Neuronal stem cell (in vitro differentiated cells): ENCODE data around the gene ZAP70.

Experiments used
- DNase-seq: peaks from one replicate; pipeline ENCODE4 v3.0.0-alpha.2; 2013; ENCODE audit warnings: low spot score
- H2AFZ ChIP-seq: one replicate; pipeline ENCODE4 v1.6.1; 2013; ENCODE audit warnings: mild to moderate bottlenecking, low read length, inconsistent platforms
- H2AK5ac ChIP-seq: 2 replicates; pipeline ENCODE4 v1.6.1; 2013; ENCODE audit warnings: low read depth, mild to moderate bottlenecking, inconsistent platforms, low read length, moderate library complexity, mixed read lengths
- H2BK120ac ChIP-seq: 2 replicates; pipeline ENCODE4 v1.6.1; 2013; ENCODE audit warnings: low read depth, mild to moderate bottlenecking, inconsistent platforms, low read length, moderate library complexity, mixed read lengths
- H2BK12ac ChIP-seq: one replicate; pipeline ENCODE4 v1.6.1; 2013; ENCODE audit warnings: low read length, inconsistent platforms
- H2BK15ac ChIP-seq: 2 replicates; pipeline ENCODE4 v1.6.1; 2013; ENCODE audit warnings: mild to moderate bottlenecking, low read length, inconsistent platforms, mixed read lengths
- H2BK5ac ChIP-seq: one replicate; pipeline ENCODE4 v1.6.1; 2013; ENCODE audit warnings: inconsistent platforms, mild to moderate bottlenecking, low read length, moderate library complexity
- H3K14ac ChIP-seq: one replicate; pipeline ENCODE4 v1.6.1; 2013; ENCODE audit warnings: low read length, inconsistent platforms
- H3K18ac ChIP-seq: 2 replicates; pipeline ENCODE4 v1.6.1; 2013; ENCODE audit warnings: low read length, inconsistent platforms
- H3K23ac ChIP-seq: 2 replicates; pipeline ENCODE4 v1.6.1; 2013; ENCODE audit warnings: low read depth, mild to moderate bottlenecking, mixed read lengths, low read length, inconsistent platforms; ENCODE audit not compliant: poor library complexity
- H3K27ac ChIP-seq: replicated peaks from 3 replicates; pipeline ENCODE4 v1.5.1; 2013; ENCODE audit warnings: low read length, inconsistent platforms
- H3K27me3 ChIP-seq, 3 experiments: 2 replicates each; pipeline ENCODE4 v1.6.1; 2013; ENCODE audit warnings: low read length in 3 of 3, mild to moderate bottlenecking in 2 of 3, inconsistent platforms in 1 of 3, low read depth in 1 of 3, mixed read lengths in 1 of 3, moderate library complexity in 1 of 3; ENCODE audit not compliant: control insufficient read depth in 3 of 3, insufficient read depth in 3 of 3
- H3K36me3 ChIP-seq, 2 donors: replicated peaks in 1 of 2; 2 replicates each; pipeline ENCODE4 v1.6.1; 2013; ENCODE audit warnings: low read length in 2 of 2; ENCODE audit not compliant: control insufficient read depth in 2 of 2, insufficient read depth in 2 of 2
- H3K4ac ChIP-seq: 2 replicates; pipeline ENCODE4 v1.6.1; 2013; ENCODE audit warnings: inconsistent platforms, mild to moderate bottlenecking, low read length, moderate library complexity
- H3K4me1 ChIP-seq, 2 donors: 1 replicate in 1 of 2; 2 replicates in 1 of 2; pipeline ENCODE4 v1.6.1; 2013; ENCODE audit warnings: low read length in 2 of 2, low read depth in 1 of 2; ENCODE audit not compliant: control insufficient read depth in 2 of 2, insufficient read depth in 1 of 2
- H3K4me2 ChIP-seq: one replicate; pipeline ENCODE4 v1.6.1; 2013; ENCODE audit warnings: mild to moderate bottlenecking, low read length, inconsistent platforms; ENCODE audit not compliant: insufficient read depth, poor library complexity, severe bottlenecking
- H3K4me3 ChIP-seq, 2 donors: 2 replicates each; pipeline ENCODE4 v1.5.1; 2013; ENCODE audit warnings: low read length in 2 of 2, mild to moderate bottlenecking in 2 of 2, inconsistent platforms in 1 of 2, moderate library complexity in 1 of 2
- H3K79me1 ChIP-seq: one replicate; pipeline ENCODE4 v1.6.1; 2013; ENCODE audit warnings: low read depth, mild to moderate bottlenecking, inconsistent platforms, low read length, moderate library complexity
- H3K9ac ChIP-seq: one replicate; pipeline ENCODE4 v1.6.1; 2013; ENCODE audit warnings: mild to moderate bottlenecking, low read depth, low read length, inconsistent platforms; ENCODE audit not compliant: poor library complexity
- H3K9me3 ChIP-seq, 2 donors: replicated peaks in 1 of 2; 2 replicates each; pipeline versions ENCODE3 to v1.6.1; 2013; ENCODE audit warnings: low read length in 2 of 2, mild to moderate bottlenecking in 2 of 2, inconsistent platforms in 1 of 2, low read depth in 1 of 2, mixed read lengths in 1 of 2, moderate library complexity in 1 of 2; ENCODE audit not compliant: control insufficient read depth in 2 of 2, insufficient read depth in 1 of 2
- H4K8ac ChIP-seq: one replicate; pipeline ENCODE4 v1.6.1; 2013; ENCODE audit warnings: low read depth, mild to moderate bottlenecking, inconsistent platforms, low read length, moderate library complexity
- H4K91ac ChIP-seq: one replicate; pipeline ENCODE4 v1.6.1; 2013; ENCODE audit warnings: low read length, low read depth, mild to moderate bottlenecking, inconsistent platforms; ENCODE audit not compliant: poor library complexity
- WGBS, 2 donors: extraction: QIAGEN DNeasy Blood & Tissue Kit; methylation state at CpG; one replicate each; pipeline ENCODE4 v1.1.7; 2013; ENCODE audit warnings: missing lambda C conversion rate in 2 of 2, mixed read lengths in 1 of 2; ENCODE audit not compliant: insufficient read length in 2 of 2, insufficient replicate concordance in 1 of 2; ENCODE audit errors: extremely low coverage in 2 of 2; 5-methylcytosine and 5-hydroxymethylcytosine counted together

ZAP70 gene

DNA sequence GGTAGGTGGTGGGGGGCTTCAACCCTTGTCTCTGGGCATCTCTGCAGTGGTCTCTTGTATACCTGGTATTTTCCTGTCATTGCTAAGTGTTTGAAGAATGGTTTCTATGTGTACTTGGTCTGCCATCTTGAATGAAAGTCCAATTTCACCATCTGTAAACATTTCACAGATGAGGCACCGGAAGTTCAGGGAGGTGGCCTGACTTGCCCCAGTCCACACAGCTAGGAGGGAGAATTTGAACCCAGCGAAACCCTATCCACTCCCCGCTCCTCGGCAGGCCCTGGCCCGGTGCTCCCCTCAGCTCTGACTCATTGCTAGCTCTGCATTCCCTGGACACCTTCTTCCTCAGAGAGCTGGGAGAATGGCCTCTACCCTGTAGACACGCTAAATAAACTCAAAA, 30.5 kb downstream of the ZAP70 start:
- H3K4me1 ChIP-seq = no peaks in the 10 kb centered on the region
- H3K27ac ChIP-seq = no peak overlapping the region
- no peak overlapping the region for H3K18ac ChIP-seq
- no peak overlapping the region for H4K8ac ChIP-seq
- H2BK5ac ChIP-seq = no peak overlapping the region
- H2BK120ac ChIP-seq = no peak overlapping the region
- H2BK12ac ChIP-seq = no peak overlapping the region
- DNase-seq = no peak
- no peak overlapping the region for H4K91ac ChIP-seq
- H3K23ac ChIP-seq = no peak overlapping the region
- no peak overlapping the region for H2BK15ac ChIP-seq
- H3K9ac ChIP-seq = no peak overlapping the region
- H2AK5ac ChIP-seq = no peak overlapping the region
- no peak overlapping the region for H2AFZ ChIP-seq
- H3K36me3 ChIP-seq = peaks cover 0 to 5% of the 10 kb centered on the region in 2 donors
- no peaks in the 10 kb centered on the region for H3K9me3 ChIP-seq
- no peaks in the 10 kb centered on the region for H3K79me1 ChIP-seq
- WGBS, 2 donors = no CpG with 5 or more reads among the region's 6 CpGs
- H3K4ac ChIP-seq = no peak overlapping the region
- no peak overlapping the region for H3K14ac ChIP-seq
- H3K4me3 ChIP-seq = no peak overlapping the region
- H3K27me3 ChIP-seq = no peaks in the 10 kb centered on the region
- no peak overlapping the region for H3K4me2 ChIP-seq

- no peak for DNase-seq
Observed at GRCh38 chr2:97745474-97746174, 32.2 kb downstream of the ZAP70 start.

DNA sequence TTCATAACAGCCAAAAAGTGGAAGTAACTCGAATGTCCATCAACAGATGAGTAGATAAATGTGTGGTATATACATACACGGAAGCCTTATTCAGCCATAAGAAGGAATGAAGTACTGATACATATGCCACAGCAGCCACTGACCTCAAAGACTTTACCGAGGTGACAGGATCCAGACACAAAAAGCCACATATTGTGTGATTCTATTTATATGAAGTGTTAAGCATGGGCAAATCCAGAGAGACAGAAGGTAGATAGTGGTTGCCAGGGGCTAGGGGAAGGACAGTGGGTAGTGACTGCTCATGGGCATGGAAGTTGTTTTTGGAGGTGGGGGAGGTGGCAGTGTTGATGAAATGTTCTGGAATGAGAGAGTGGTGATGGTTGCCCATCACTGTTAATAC, 33.9 kb downstream of the ZAP70 start:
- Histone ChIP-seq H2AFZ (no peak overlapping the region), H3K27me3 (no peaks in the 10 kb centered on the region), H4K91ac (no peak overlapping the region), H2BK15ac (no peak overlapping the region), H3K14ac (no peak overlapping the region), H3K9me3 (no peaks in the 10 kb centered on the region), H4K8ac (no peak overlapping the region), H3K36me3 (peaks cover 0 to 5% of the 10 kb centered on the region in 2 donors), H3K79me1 (no peaks in the 10 kb centered on the region), H3K18ac (no peak overlapping the region), H3K9ac (no peak overlapping the region), H2BK12ac (no peak overlapping the region), H3K4me1 (peaks cover 6 to 12% of the 10 kb centered on the region in 2 donors), H2AK5ac (no peak overlapping the region), H3K4me2 (no peak overlapping the region), H2BK120ac (no peak overlapping the region), H2BK5ac (no peak overlapping the region), H3K27ac (no peak overlapping the region), H3K23ac (no peak overlapping the region), H3K4ac (no peak overlapping the region), H3K4me3 (no peak overlapping the region)
- no CpG with 5 or more reads among the region's 3 CpGs for WGBS, 2 donors
- no peak for DNase-seq

More at GRCh38 chr2:97745474-97746174, 32.2 kb downstream of the ZAP70 start:
- no peak overlapping the region for H2AFZ ChIP-seq
- no peak overlapping the region for H2AK5ac ChIP-seq
- no peak overlapping the region for H4K8ac ChIP-seq
- H3K36me3 ChIP-seq = peaks cover 0 to 5% of the 10 kb centered on the region in 2 donors
- peaks cover 0 to 5% of the 10 kb centered on the region in 2 donors for H3K4me1 ChIP-seq
- H3K14ac ChIP-seq = no peak overlapping the region
- no peak overlapping the region for H3K18ac ChIP-seq
- no peak overlapping the region for H3K27ac ChIP-seq
- H3K23ac ChIP-seq = no peak overlapping the region
- no peak overlapping the region for H3K4me2 ChIP-seq
- no peak overlapping the region for H3K4me3 ChIP-seq
- H3K4ac ChIP-seq = no peak overlapping the region
- no CpG with 5 or more reads among the region's 10 CpGs for WGBS, 2 donors
- no peak overlapping the region for H3K9ac ChIP-seq
- H3K79me1 ChIP-seq = no peaks in the 10 kb centered on the region
- no peaks in the 10 kb centered on the region for H3K27me3 ChIP-seq
- no peaks in the 10 kb centered on the region for H3K9me3 ChIP-seq
- H2BK12ac ChIP-seq = no peak overlapping the region
- H2BK120ac ChIP-seq = no peak overlapping the region
- no peak overlapping the region for H4K91ac ChIP-seq
- no peak overlapping the region for H2BK5ac ChIP-seq
- H2BK15ac ChIP-seq = no peak overlapping the region

GRCh38 chr2:97747716-97748115, 34.3 kb downstream of the ZAP70 start:
- no peak overlapping the region for H3K23ac ChIP-seq
- H2BK12ac ChIP-seq = no peak overlapping the region
- no peaks in the 10 kb centered on the region for H3K9me3 ChIP-seq
- no peak overlapping the region for H2BK120ac ChIP-seq
- no peaks in the 10 kb centered on the region for H3K27me3 ChIP-seq
- H4K91ac ChIP-seq = no peak overlapping the region
- H3K27ac ChIP-seq = no peak overlapping the region
- H3K4me2 ChIP-seq = no peak overlapping the region
- H4K8ac ChIP-seq = no peak overlapping the region
- no peak overlapping the region for H3K14ac ChIP-seq
- H2BK15ac ChIP-seq = no peak overlapping the region
- peaks cover 11 to 13% of the 10 kb centered on the region in 2 donors for H3K4me1 ChIP-seq
- H3K4ac ChIP-seq = no peak overlapping the region
- no peaks in the 10 kb centered on the region for H3K79me1 ChIP-seq
- H3K4me3 ChIP-seq = no peak overlapping the region
- WGBS, 2 donors = no CpG with 5 or more reads among the region's 4 CpGs
- H2AK5ac ChIP-seq = no peak overlapping the region
- H3K36me3 ChIP-seq = peaks cover 0 to 5% of the 10 kb centered on the region in 2 donors
- DNase-seq = no peak
- no peak overlapping the region for H3K9ac ChIP-seq
- no peak overlapping the region for H2BK5ac ChIP-seq
- H3K18ac ChIP-seq = no peak overlapping the region
- no peak overlapping the region for H2AFZ ChIP-seq
